ENCODE data around the gene DLX2.

DLX2 gene

DNA sequence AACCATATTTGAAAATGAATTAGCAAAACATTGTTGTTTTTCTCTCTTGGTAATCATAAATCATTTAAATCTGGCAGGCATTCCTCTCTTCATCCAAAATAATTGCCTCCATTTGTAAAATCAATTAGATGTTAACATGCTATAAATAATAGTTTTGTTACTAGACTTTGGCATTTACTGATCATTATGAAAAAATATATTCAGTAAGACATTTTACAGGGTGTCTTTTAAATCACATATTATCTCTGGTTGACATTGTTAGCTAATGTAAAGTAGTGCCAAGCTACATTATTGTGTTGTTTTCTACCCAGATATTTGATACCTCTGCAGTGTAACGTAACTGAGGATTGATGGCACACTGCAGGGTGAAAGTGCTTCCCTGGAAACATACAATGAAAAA is 49.2 kb downstream of the DLX2 start:
- DNase-seq (ENCODE audit: low read depth): no peak

DNA sequence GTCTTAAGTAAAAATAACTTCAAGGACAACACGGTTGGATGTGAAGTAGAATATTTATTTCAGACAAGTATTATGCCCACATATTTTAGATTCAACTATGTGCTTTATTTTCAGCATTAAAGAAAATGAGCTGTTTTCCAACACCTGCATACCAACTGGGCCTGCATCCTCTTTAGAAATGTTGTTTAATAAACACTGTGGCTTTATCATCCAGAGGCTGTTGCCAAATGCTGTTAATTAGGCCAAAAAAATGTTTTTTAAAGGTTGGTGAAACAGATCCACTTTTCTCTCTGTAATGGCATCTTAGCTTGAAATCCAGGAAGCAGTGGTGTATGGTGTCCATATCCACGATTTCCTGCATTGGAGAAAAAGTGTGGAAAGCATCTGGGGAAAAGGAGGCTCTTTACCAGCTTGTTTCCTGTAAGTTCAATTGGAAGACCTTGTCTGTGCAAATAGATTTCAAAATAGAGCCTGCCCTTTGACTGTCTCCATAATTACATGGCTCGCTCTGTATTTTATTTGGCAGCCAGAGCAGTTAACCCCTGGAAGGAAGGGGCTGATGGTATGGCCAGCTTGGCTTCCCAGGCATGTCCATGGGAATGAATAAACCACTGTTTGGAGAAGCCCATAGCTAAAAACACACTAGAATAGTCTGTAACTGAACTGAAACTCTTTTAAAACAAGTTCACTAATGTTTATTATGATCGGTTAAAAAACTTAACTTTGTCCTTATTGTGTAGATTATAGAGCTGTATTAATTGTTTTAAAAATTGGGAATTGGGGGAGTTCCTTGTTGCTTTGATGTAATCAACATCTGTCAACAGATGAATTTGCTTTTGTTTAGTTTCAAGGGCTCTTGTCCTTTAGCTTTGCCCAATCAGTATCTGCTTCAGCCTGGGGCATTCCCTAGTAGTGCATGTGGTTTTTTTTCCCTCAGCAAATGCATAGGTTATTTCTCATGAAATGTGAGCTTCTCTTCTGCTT is 50.4 kb downstream of the DLX2 start:
- DNase-seq (ENCODE audit: low read depth): peak; percentile 14

DNA sequence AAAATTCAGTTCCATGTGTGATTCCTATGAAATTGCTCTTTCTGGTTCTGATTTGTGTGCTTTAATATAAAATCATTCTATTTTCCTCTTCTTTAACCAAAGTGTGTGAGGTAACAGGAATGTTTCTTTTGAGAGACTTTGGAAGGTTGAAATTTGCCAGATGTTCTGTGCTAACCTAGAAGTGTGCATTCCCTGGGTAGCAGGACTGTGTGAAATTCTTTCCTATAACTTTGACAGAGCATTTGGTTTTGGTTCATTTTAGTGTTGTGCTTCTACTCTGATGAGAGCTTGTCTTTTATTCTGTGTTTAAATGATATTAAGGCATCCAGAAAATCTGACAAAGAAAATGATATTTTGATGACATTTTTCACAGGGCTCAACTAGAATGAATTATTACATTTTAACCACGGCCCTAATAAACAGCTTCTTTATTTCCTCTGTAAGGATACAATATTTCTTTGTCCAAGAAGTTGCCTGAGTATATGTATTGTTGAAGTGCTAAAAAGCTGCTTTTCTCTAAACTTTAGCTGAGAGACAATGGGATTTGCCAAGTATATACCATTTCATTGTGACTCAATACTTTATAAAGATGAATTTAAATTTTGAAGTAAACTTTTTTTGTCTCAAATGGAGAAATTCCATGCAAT is 52.1 kb downstream of the DLX2 start:
- no peak for DNase-seq (ENCODE audit: low read depth)

DNA sequence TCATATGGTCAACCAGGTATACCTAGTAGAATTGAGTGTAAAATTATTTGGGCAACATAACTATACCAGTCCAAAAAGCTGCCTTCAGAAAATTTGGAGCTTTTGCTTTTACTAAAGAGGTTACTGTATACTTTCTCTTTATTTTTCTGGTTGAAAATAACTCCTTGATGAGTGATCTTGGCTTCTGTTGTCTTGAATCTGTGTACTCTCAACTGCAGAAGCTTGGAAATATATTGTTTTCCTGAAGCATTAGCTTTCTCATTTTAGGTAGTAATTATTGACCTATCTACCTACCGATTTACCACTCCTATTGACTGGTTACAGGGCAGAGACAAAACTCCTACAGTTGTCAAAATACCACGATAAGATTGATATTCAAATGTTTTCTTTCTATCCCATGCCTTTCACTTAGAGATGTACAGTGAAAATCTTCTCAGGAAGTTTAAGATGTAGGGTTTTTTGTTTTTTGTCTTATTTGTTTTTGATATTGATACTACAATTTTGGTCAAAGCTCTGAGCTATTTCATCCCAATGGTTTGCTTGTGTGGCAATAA is 53.1 kb downstream of the DLX2 start:
- DNase-seq (ENCODE audit: low read depth): no peak

Measured in fibroblast of the conjunctiva (primary cell).